Uterus (tissue), 2 donors: ENCODE measurements around the gene MAB21L4.

ENCODE experiments used
- CTCF ChIP-seq, 4 experiments: fragments of 200-600 bp in 2 of 4; fragments of 450-650 bp in 2 of 4; sonication (generic) in 2 of 4; IDR thresholded peaks; one replicate each; pipeline ENCODE4 v1.5.1; 2016 to 2019; ENCODE audit warnings: antibody characterized with exemption in 4 of 4, mild to moderate bottlenecking in 2 of 4, moderate library complexity in 1 of 4
- POLR2A ChIP-seq, 2 donors: fragments of 450-650 bp; IDR thresholded peaks; one replicate each; pipeline ENCODE4 v1.6.1; 2016; ENCODE audit warnings: antibody characterized with exemption in 2 of 2, mild to moderate bottlenecking in 1 of 2, moderate library complexity in 1 of 2

- TF ChIP-seq CTCF (IDR thresholded peaks at IDR 0.05) (no peak), POLR2A (IDR thresholded peaks at IDR 0.05) (no peak)
Measured at GRCh38 chr2:240925568-240926515, 29.9 kb upstream of the MAB21L4 start.
